IPS-NIHi7 (cell line): Measurements from ENCODE around the gene PCYOX1L.

ENCODE experiments used
- DNase-seq: peaks from one replicate; pipeline ENCODE4 v3.0.0; 2012; ENCODE audit warnings: mixed read lengths; ENCODE audit errors: extremely low spot score

PCYOX1L gene, protein sequence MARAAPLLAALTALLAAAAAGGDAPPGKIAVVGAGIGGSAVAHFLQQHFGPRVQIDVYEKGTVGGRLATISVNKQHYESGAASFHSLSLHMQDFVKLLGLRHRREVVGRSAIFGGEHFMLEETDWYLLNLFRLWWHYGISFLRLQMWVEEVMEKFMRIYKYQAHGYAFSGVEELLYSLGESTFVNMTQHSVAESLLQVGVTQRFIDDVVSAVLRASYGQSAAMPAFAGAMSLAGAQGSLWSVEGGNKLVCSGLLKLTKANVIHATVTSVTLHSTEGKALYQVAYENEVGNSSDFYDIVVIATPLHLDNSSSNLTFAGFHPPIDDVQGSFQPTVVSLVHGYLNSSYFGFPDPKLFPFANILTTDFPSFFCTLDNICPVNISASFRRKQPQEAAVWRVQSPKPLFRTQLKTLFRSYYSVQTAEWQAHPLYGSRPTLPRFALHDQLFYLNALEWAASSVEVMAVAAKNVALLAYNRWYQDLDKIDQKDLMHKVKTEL

DNA sequence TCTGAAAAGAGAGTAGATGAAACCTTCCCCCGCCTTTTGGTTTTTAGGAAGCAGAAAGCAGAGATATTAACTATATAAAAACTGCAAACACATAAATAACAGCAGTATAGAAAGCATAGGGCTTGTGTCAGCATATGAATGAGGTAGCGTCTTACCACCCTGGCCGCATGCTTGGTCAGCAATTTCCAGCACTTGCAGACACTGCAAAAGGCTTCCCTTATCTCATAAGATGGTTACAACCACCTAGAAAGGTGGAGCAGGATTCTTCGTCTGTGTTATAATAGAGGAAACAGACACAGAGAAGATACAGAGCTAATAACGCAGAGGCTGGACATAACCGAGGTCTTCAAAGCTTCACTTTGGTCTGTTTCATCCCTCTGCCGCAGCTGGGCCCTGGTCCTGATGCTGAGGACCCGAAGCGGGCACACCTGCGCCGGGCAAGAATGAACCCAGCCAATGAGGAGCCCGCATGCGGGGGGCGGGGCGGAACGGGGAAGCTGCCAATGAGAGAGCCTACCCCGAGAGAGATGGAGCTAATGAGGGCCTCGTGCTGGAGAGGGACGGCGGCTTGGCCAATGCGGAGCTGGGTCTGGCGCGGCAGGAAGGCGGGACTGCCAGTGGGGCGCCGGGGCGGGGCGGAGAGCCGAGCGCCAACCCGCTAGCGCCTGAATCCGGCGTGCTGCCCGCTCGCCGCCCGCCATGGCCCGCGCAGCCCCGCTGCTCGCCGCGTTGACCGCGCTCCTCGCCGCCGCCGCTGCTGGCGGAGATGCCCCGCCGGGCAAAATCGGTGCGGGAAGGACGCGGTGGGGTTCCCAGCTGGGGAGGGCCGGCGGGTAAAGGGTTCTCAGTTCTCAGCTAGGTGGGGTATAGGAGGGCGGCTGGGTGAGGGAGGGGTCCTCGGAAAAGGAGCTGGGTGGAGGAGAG lies at the start of gene PCYOX1L:
PCYOX1L (plus strand) TSS at position 677 of the 924 bp plus-strand sequence; CDS start at position 700, 23 bp downstream.
- DNase-seq = peak; percentile 99

DNA sequence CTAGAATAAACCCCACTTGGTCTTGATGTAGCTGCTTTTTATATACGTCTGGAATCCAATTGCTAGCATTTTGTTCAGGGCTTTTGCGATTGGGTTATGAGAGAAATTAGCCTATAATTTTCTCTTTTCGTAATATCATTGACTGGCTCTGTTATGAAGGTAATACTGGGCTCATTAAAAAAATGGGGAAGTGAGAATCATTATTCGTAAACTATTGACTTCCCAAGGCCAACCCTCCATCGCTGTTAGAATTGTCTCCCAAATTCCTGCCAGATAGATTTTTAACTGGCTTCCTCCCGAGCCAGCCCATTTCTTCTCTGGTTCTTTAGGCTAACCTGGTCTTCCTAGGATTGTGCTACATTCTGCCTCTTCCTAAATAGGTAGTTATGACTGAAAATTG lies 48.5 kb upstream of the PCYOX1L start:
- no peak for DNase-seq

DNA sequence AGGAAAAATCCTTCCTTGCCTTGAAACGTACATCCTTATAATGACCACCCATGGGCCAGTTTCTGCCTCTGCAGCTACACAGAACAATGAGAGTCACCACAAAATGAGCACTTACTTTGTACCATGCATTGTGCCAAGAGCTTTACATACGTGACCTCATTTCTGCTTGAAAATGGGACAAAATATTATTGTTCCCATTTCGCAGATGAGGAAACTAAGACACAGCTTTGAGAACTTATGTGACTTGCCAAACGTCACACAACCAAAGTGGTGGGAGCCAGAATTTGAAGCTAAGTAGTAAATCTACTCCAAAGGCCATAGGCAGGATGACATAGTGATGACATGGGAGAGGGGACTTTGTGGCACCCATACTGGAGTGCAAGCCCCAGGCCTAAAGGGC lies 47.4 kb upstream of the PCYOX1L start:
- DNase-seq = no peak

DNA sequence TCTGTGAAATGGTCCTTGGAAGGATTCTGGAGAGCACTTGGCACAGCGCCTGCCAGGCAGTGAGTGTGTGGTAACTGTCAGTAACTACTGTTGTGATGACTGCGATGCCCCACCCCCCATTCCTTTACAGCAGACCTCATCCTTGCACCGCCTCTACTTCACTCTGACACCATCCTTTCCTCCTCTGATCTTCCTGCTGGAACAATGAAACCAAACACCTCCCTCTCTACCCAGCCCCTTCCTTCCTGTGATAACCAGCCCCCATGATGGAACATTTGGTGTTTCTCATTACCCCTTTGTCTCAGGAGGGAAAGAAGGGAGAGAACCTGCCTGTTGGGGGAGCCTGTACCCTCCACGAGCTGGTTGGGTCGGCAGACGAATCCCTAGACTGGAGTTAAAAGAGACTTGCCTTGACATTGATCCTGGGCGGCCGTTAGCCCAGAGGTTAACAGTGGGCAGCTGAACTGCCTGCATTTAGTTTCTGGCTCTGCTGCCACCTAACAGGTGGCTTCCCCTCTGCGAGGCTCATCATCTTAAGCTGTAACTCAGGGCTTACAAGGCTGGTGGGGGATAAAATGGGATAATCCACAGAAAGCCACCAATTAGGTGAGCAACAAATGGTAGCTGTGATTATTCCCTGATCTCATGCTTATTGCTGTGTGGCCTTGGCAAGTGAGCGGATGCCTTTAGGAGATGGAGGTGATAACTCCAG lies 46.7 kb upstream of the PCYOX1L start:
- peak; percentile 52 for DNase-seq

DNA sequence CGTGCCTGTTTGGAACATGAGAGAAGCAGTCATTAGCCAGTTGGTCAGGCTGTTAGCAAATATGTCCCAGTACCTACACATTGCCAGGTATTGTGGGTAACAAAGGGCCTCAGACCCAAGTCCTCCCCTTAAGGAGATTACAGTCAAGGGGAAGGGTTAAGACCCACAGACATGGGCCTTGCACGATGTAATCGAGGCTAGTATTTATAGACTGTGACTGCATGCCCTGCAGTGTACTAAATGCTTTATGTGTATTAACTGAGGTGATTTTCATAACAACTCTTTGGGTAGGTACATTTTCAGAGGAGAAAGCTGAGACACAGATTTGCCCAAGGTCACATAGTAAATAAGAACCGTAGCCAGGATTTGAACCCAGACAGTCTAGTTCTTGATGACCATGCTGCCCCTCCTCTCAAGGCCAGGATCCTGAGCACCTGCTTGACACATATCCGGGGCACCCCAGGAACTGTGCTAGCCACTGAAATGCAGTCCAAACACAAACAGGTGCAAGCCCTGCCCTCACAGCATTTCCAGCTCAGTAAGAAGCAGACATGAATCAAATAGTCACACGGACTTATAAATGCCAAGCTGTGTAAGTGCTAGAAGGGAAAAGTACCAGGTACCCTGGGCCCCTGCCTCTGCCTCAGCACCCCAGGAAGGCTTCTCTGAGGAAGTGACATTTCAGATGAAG lies 44.5 kb upstream of the PCYOX1L start:
- DNase-seq = no peak

DNA sequence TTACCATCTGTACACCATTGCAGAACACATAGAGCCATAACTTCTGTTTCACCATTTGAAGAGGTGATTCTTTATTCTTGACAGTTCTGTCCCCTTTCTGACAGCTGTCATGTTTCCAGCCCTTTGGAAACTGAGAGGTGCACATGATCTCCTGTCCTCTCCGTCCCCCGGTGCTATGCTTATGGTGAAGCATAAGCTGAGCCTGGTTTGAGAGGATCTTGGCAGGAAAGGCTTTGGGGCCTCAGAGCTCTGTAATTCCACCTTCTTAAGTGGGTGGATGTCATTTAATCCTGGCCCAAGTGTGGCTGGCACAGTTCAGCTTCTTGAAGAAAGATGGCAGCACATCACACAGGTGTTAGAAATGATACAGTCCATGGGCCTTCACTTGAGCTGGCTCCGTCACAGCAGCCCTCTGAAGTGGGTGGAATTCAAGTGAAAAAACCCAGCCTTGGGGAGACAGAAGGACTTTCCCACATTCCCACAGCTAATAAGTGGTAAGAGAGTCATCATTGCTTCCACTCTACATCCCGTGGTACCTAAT lies 43.2 kb upstream of the PCYOX1L start:
- DNase-seq = no peak

DNA sequence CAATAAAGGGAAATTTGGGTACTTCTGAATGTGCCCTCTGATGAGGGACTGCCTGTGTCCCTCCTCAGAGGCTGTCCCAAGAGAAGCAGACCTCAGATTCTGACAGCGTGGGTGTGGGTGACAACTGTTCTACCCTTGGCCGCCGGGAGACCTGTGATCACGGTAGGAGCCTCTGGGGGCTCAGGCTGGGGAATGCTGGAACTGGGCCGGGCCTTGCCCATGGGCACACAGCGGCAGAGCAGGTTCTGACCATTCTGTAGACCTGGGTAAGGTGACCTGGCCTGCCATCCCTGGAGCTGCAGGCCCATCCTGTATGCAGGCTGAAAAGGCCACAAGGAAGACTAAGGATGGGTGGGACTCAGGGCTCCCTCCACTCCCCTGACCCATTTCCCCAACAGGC lies 42.1 kb upstream of the PCYOX1L start:
- no peak for DNase-seq

DNA sequence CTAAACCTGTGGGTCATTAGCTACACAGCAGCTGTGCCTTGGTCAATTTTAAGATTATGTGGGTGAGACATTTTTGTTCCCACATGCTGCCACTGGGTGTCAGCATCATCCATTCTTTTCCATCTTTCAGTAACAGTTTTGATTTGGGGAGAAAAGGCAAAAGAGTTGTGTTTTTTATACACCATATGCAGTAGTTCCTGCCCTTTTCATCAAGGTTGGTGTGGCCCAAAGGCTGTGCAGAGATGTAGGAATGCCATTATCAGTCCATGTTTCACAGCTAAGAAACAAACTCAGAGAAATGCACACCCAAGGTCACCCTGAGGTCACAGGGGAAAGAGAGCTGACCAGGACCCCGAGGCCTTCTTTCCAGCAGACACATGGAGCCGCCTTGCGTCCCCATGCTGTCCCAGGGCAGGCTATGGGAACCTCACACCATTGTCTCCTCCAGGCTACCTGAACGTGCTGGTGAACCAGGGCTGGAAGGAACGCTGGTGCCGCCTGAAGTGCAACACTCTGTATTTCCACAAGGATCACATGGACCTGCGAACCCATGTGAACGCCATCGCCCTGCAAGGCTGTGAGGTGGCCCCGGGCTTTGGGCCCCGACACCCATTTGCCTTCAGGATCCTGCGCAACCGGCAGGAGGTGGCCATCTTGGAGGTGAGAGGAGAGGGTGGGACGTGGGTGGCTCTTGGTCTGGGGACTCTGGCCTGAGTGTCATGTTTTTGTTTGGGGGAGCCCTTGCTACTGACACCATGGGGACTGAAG lies 40.4 kb upstream of the PCYOX1L start:
- DNase-seq = peak; percentile 63

DNA sequence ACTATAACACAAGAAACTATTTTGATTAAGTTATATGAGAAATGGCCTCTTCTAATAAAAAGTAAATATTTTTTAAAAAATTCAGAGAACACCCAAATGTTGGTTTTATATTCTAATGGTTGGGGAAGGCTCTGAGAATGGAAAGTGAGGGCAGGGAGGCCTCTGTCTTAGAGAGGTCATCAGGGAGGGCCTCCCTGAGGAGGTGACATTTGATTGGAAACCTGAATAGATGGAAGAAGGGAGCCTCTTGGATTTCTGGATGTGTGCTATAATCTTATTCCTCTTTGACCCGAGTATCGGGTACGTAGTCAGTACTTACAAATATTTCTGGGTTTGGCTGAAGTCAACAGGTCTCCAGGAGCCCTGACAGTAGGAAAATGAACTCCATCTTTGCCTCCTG lies 38.7 kb upstream of the PCYOX1L start:
- no peak for DNase-seq

DNA sequence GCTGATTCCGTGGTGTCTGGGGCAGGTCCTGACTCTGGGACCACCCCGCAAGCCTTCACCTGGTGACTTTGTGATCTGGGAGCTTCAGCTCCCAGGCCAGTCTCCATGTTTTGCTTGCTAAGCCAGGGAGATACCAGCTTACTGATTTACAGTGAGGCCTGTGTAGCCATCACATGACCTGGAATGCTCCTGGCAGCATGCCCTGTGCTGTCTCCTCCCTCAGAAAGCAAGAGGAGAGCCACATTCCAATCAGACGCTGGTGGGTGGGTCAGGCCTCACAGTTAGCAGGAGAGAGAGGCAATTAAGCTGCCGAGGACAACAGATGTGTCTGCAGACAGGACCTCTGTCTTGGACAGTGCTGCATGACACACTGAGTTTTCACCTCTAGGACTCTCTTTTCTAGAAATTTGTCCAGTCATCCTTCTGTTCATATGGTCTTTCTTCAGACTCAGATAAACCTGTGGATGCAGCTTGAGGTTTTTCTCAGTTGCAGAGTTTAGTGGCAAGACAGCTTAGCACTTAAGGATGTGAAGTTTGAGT lies 37.0 kb upstream of the PCYOX1L start:
- peak; percentile 54 for DNase-seq

DNA sequence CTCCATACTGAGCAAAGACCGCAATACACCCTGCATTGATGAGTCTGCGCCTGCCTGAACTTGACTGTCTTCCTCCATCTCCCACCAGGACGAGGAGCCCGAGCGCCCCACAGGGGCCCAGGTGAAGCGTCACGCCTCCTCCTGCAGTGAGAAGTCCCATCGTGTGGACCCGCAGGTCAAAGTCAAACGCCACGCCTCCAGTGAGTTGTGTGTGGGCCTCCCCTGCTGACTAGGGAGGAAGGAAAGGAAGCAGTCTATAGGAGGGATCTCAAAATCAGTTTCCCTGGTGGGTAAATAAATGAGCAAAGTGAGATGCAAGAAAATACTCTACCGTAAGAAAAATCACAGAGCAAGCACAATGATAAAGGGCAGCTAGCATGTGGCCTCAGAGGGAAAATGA lies 35.3 kb upstream of the PCYOX1L start:
- no peak for DNase-seq

DNA sequence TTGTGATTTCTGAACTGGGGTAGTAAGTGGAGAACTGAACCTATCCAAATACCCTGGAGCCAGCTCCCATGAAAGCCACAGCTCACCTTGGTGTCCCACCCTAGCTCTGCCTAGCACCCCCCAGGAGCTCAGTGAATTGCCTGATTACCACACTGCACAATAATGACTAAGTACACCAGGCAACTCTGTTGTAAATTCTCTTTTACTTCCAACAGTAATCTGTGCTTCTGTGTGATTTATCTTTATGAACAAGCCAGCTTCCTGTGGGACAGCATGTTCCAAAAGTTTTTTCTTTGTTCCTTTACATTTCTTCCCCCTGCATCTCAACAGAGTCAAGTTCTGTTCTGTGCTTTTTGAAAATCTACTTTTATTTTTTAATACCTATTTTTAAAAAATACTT lies 34.6 kb upstream of the PCYOX1L start:
- DNase-seq = no peak

DNA sequence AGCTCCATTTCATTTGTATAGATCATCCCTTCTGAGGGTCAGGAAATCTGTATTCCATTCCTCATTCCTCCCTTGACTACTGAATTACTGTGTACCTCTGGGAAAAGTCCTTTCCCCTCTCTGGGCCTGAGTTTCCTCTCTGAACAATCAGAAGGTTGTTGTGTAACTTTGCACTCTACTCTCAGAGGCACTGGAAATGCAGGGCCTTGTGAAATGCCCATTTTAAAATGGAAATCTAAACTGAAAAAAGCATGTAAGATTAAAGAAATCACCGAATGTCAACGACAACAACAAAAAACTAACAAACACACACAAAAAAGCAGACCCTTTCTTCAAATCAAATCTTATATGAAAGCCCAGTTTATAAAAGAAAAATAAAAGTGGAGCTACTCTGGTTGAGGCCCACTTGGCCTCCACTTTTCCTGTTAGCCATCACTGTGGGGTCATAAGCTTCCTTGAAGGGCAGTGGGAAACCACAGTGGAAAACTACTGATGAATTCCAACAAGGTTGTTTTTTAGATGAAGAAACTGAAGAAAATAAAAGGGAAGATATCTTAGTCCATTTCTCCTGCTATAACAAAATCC lies 34.1 kb upstream of the PCYOX1L start:
- no peak for DNase-seq

DNA sequence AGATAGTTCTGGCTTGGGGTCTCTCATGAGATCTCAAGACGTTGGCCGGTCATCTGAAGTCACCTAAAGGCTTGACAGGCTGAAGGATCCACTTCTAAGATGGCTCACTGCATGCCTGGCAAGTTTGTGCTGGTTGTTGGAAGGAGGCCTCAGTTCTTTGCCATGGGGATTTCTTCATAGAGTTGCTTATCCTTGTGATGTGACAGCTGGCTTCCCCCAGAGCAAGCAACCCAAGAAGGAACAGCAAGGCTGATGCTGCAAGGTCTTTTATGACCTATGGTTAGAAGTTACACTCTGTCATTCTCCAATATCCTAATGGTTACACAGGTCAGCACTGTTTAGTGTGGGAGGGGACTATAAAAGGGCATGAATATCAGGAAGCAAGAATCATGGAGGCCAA lies 33.2 kb upstream of the PCYOX1L start:
- no peak for DNase-seq

DNA sequence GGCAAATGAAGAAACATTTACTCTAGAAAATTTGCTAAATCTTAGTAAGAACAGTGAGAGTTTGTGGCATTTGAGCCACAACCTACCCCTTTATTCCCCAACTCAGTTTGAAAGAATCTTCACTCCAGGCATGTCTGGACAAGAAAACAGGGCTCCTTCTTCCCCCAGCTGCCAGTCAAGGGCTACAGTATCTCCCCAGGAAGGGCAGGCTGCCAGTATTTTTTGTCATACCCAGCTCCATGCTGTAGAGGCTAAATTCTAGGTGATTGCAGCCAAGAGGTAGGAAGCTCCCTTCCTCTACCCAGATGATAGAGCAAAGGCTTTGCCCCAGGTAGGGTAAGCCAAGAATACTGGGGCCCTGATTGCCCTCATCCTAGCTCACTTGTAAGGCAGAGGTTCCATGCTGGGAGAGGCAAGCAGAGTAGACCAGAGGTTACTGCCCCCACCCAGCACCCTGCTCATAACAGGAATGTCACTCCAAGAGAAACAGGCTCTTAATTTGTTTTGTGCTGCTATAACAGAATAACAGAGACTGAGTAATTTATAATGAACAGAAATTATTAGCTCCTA lies 32.6 kb upstream of the PCYOX1L start:
- no peak for DNase-seq

DNA sequence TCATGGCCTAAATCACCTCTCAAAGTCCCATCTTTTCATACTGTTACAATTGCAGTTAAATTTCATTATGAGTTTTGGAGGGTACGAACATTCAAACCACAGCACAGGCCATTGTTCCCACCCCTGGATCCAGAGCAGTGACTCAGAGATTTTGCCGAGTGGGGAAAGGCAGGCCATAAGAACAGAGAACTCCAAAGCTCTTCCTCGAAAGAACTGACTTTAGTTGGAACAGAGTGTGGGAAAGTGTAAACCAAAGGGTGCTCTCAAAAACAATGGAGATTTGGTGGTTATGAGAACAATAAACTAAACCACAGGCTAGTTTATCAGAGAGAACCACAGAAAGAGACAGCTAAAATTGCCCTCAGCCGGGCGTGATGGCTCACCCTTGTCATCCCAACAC lies 32.0 kb upstream of the PCYOX1L start:
- no peak for DNase-seq

DNA sequence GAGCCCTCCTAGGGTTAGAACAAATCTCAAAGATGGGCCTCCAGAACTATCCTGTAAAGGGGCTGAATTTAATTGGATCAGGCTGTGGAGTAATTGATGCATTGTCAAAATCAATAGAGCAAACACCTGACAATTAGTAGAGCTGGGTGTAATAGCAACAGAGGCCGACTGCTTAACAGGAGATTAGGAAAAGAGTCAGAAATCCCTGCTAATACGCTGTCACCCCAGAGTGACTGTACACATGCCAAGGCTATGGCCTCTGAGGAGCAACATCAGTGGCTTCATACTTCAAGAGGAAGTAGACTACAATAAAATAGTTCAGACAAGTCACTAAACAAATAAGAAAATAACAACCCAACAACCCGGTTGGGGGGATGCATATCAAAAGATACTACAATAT lies 31.2 kb upstream of the PCYOX1L start:
- no peak for DNase-seq

DNA sequence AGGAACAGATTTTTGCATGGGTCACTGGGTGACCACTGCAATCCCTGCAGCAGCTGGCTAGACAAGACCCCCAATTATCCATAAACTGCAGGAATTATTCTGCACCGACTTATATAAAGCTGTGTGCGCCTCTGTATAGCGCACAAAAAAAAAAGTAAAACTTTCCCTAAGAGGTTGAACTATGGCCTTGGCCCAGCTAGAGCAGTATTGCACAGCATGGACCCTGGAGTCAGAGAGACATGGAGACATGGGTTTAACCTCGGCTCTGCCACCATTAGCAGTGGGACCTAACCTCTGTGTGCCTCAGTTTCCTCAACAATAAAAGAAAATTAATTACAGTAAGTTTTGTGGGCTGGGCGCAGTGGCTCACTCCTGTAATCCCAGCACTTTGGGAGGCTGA lies 29.7 kb upstream of the PCYOX1L start:
- no peak for DNase-seq

DNA sequence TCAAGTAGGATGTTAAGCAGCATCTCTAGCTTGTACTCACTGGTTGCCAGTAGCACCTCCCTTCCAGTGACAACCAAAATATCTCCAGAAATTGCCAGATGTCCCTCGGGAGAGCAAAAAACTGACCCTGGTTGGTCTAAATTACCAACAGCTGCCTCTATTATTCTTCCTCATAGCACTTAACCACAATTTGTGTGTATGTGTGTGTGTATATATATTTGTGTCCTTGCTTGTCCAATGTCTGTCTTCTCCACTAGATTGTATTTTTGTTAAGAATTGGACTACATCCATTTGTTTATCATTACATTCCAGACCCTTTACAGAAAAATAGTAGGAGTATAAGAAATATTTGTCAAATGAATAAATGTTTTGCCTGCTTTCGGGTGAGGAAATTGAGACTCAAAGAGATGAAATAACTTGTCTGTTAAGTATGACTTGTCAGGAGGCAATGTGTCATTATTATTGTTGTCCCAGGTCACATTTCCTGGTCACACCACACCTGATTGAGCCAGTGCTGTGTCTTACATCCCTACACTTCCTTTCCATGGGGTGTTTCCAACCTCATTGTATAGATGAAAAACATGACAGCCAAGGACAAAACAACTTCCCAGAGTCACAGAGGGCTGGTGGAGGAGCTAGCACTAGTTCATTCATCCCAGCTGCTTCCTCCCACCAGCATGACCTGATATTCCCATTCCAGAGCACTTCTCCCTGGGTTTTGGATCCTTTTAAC lies 24.0 kb upstream of the PCYOX1L start:
- DNase-seq = no peak
